A673 (cell line): ENCODE data around the gene LEO1.

ENCODE experiments used
- EZH2 ChIP-seq: fragments of 200-600 bp; sonication (generic); IDR thresholded peaks from 2 replicates; pipeline ENCODE4 v1.6.1; 2017; ENCODE audit warnings: borderline replicate concordance, low read depth, mild to moderate bottlenecking, mixed read lengths, antibody characterized with exemption, low read length; ENCODE audit not compliant: poor library complexity, severe bottlenecking
- TF ChIP-seq, protein P1 (sequence below): fragments of 300-800, 200-600 bp; sonication (generic); conservative IDR thresholded peaks from 2 replicates; pipeline ENCODE4 v1.5.1; 2017; ENCODE audit warnings: low read depth, mild to moderate bottlenecking, antibody characterized with exemption, low read length, moderate library complexity, mixed read lengths

DNA sequence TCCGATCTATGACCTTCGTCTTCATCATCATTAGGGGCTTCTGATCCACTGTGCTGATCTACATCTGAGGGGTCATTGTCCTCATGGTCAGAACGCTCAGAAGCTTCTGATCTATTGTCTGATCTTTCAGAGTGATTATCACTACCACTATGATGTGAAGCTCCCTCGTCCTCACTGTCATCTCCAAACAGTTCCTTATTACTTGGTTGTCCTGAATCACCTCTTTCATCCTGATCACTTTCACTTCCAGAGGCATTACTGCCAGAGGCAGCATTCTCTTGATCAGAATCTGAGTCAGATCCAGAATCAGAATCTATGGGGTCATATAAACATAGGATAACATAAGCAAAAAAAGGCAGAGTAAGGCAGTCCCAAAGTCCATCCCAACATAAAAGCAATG is 5.4 kb downstream of the LEO1 start:
- TF ChIP-seq, protein P1, sequence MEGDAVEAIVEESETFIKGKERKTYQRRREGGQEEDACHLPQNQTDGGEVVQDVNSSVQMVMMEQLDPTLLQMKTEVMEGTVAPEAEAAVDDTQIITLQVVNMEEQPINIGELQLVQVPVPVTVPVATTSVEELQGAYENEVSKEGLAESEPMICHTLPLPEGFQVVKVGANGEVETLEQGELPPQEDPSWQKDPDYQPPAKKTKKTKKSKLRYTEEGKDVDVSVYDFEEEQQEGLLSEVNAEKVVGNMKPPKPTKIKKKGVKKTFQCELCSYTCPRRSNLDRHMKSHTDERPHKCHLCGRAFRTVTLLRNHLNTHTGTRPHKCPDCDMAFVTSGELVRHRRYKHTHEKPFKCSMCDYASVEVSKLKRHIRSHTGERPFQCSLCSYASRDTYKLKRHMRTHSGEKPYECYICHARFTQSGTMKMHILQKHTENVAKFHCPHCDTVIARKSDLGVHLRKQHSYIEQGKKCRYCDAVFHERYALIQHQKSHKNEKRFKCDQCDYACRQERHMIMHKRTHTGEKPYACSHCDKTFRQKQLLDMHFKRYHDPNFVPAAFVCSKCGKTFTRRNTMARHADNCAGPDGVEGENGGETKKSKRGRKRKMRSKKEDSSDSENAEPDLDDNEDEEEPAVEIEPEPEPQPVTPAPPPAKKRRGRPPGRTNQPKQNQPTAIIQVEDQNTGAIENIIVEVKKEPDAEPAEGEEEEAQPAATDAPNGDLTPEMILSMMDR, result no peak
- TF ChIP-seq EZH2, result no peak
